Panc1 (cell line): ENCODE data around the gene PKD1.

ENCODE experiments used
- CTCF ChIP-seq: fragments of 450-650 bp; IDR thresholded peaks from 2 replicates; pipeline ENCODE4 v1.5.1; 2017; ENCODE audit warnings: mild to moderate bottlenecking
- POLR2AphosphoS5 ChIP-seq: IDR thresholded peaks from 2 replicates; pipeline ENCODE4 v1.6.1; 2012; ENCODE audit warnings: mild to moderate bottlenecking, low read depth, low read length, moderate library complexity
- SIN3A ChIP-seq: IDR thresholded peaks from 2 replicates; pipeline ENCODE4 v1.6.1; 2012; ENCODE audit warnings: low read depth, mild to moderate bottlenecking, low read length, moderate library complexity, borderline replicate concordance; ENCODE audit not compliant: insufficient read depth
- TCF7L2 ChIP-seq: IDR thresholded peaks from 2 replicates; pipeline ENCODE4 v1.6.1; 2011; ENCODE audit warnings: mild to moderate bottlenecking, low read depth, low read length, inconsistent platforms
- TF ChIP-seq, protein P1 (sequence below), 2 experiments: IDR thresholded peaks; 2 replicates each; pipeline ENCODE4 v1.6.1; 2011 to 2012; ENCODE audit warnings: low read depth in 2 of 2, control low read depth in 1 of 2, low read length in 1 of 2, mild to moderate bottlenecking in 1 of 2, moderate library complexity in 1 of 2; ENCODE audit not compliant: insufficient read depth in 1 of 2

- no peak for TF ChIP-seq CTCF
- no peak for TF ChIP-seq TCF7L2
- no peak for TF ChIP-seq POLR2AphosphoS5
- TF ChIP-seq SIN3A = no peak
- TF ChIP-seq, protein P1, sequence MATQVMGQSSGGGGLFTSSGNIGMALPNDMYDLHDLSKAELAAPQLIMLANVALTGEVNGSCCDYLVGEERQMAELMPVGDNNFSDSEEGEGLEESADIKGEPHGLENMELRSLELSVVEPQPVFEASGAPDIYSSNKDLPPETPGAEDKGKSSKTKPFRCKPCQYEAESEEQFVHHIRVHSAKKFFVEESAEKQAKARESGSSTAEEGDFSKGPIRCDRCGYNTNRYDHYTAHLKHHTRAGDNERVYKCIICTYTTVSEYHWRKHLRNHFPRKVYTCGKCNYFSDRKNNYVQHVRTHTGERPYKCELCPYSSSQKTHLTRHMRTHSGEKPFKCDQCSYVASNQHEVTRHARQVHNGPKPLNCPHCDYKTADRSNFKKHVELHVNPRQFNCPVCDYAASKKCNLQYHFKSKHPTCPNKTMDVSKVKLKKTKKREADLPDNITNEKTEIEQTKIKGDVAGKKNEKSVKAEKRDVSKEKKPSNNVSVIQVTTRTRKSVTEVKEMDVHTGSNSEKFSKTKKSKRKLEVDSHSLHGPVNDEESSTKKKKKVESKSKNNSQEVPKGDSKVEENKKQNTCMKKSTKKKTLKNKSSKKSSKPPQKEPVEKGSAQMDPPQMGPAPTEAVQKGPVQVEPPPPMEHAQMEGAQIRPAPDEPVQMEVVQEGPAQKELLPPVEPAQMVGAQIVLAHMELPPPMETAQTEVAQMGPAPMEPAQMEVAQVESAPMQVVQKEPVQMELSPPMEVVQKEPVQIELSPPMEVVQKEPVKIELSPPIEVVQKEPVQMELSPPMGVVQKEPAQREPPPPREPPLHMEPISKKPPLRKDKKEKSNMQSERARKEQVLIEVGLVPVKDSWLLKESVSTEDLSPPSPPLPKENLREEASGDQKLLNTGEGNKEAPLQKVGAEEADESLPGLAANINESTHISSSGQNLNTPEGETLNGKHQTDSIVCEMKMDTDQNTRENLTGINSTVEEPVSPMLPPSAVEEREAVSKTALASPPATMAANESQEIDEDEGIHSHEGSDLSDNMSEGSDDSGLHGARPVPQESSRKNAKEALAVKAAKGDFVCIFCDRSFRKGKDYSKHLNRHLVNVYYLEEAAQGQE (IDR thresholded peaks at IDR 0.05; ENCODE audit: insufficient read depth in 1 of 2, low read depth in 2 of 2, low read length in 1 of 2) = no peak
Observed at GRCh38 chr16:2159175-2159838, 23.6 kb upstream of the PKD1 start.
